Neural progenitor cell (in vitro differentiated cells): ENCODE measurements around the gene FAHD1. TPM values are rescaled to one million over a fixed set of nuclear protein-coding genes. Genes with fewer than 3 reads are reported as not detected.

Source experiments
- DNase-seq: peaks from one replicate; pipeline ENCODE4 v3.0.0-alpha.2; 2016; ENCODE audit warnings: low spot score
- H2AFZ ChIP-seq: fragments of 200-600 bp; sonication (generic); replicated peaks from 2 replicates; pipeline ENCODE4 v1.6.1; 2016; ENCODE audit warnings: antibody characterized with exemption
- H3F3A ChIP-seq: fragments of 200-600 bp; sonication (generic); 2 replicates; pipeline ENCODE4 v1.6.1; 2016; ENCODE audit warnings: antibody characterized with exemption, low read depth
- H3K27ac ChIP-seq: fragments of 200-600 bp; sonication (generic); 2 replicates; pipeline ENCODE4 v1.5.1; 2016; ENCODE audit warnings: mild to moderate bottlenecking
- H3K27me3 ChIP-seq: fragments of 200-600 bp; sonication (generic); 2 replicates; pipeline ENCODE4 v1.6.1; 2016; ENCODE audit warnings: mild to moderate bottlenecking, moderate library complexity
- H3K36me3 ChIP-seq: fragments of 200-600 bp; sonication (generic); 2 replicates; pipeline ENCODE4 v1.5.1; 2016
- H3K4me1 ChIP-seq: fragments of 200-600 bp; sonication (generic); 2 replicates; pipeline ENCODE4 v1.6.1; 2016; ENCODE audit warnings: mixed run types
- H3K4me2 ChIP-seq: fragments of 200-600 bp; sonication (generic); 2 replicates; pipeline ENCODE4 v1.6.1; 2016
- H3K4me3 ChIP-seq: fragments of 200-600 bp; sonication (generic); 2 replicates; pipeline ENCODE4 v1.5.1; 2016
- H3K79me2 ChIP-seq: fragments of 200-600 bp; sonication (generic); 2 replicates; pipeline ENCODE4 v1.6.1; 2016; ENCODE audit warnings: low read depth
- H3K9ac ChIP-seq: fragments of 200-600 bp; sonication (generic); 2 replicates; pipeline ENCODE4 v1.6.1; 2016
- H3K9me3 ChIP-seq: fragments of 200-600 bp; sonication (generic); 2 replicates; pipeline ENCODE4 v1.5.1; 2016; ENCODE audit warnings: low read depth
- H4K20me1 ChIP-seq: fragments of 200-600 bp; sonication (generic); 2 replicates; pipeline ENCODE4 v1.6.1; 2016; ENCODE audit warnings: low read depth
- H3K27ac Mint-ChIP-seq: 3 replicates; pipeline ENCODE4 v1.8.0; 2021; ENCODE audit warnings: mixed read lengths
- H3K27me3 Mint-ChIP-seq: 2 replicates; pipeline ENCODE4 v1.8.0; 2022; ENCODE audit warnings: low read depth, mild to moderate bottlenecking, inconsistent platforms, moderate library complexity, mixed read lengths; ENCODE audit not compliant: insufficient read depth
- H3K36me3 Mint-ChIP-seq: 3 replicates; pipeline ENCODE4 v1.8.0; 2021; ENCODE audit warnings: mixed read lengths
- H3K4me1 Mint-ChIP-seq: 3 replicates; pipeline ENCODE4 v1.8.0; 2021; ENCODE audit warnings: mixed read lengths
- H3K4me3 Mint-ChIP-seq: 3 replicates; pipeline ENCODE4 v1.8.0; 2021; ENCODE audit warnings: mild to moderate bottlenecking, moderate library complexity, mixed read lengths
- H3K9me3 Mint-ChIP-seq: 3 replicates; pipeline ENCODE4 v1.8.0; 2020; ENCODE audit warnings: mixed read lengths
- EZH2 ChIP-seq: fragments of 200-600 bp; sonication (generic); IDR thresholded peaks from 2 replicates; pipeline ENCODE4 v1.6.1; 2017; ENCODE audit warnings: antibody characterized with exemption, mild to moderate bottlenecking, moderate library complexity
- EZH2phosphoT487 ChIP-seq: fragments of 200-600 bp; sonication (generic); IDR thresholded peaks from 2 replicates; pipeline ENCODE4 v1.6.1; 2017; ENCODE audit warnings: antibody characterized with exemption
- total RNA-seq: library from RNA; depleted of rRNA; stranded (reverse); fragments of >200 nt; gene quantifications from 2 replicates; pipeline ENCODE4 v1.2.3, GENCODE V29; 2015; ENCODE audit warnings: low replicate concordance
- TF ChIP-seq, protein P1 (sequence below): fragments of 200-600 bp; sonication (generic); IDR thresholded peaks from 2 replicates; pipeline ENCODE4 v1.5.1; 2017; ENCODE audit warnings: antibody characterized with exemption, mild to moderate bottlenecking

Gene FAHD1
- total RNA-seq, 1 donor from 2014 or later, result 21.6 TPM

- Histone ChIP-seq H4K20me1 (peaks cover 18% of the 10 kb centered on the region), H3K27ac (no peak overlapping the region), H3F3A (peaks cover 6% of the 10 kb centered on the region), H3K27me3 (no peaks in the 10 kb centered on the region), H3K9me3 (no peaks in the 10 kb centered on the region), H3K4me2 (no peak overlapping the region), H3K36me3 (no peaks in the 10 kb centered on the region), H3K9ac (no peak overlapping the region), H3K4me3 (no peak overlapping the region), H3K79me2 (peaks cover 3% of the 10 kb centered on the region), H2AFZ (no peak overlapping the region), H3K4me1 (no peaks in the 10 kb centered on the region)
- Mint-ChIP-seq H3K36me3 (peaks cover 2% of the 10 kb centered on the region), H3K9me3 (no peaks in the 10 kb centered on the region), H3K4me1 (peaks cover 3% of the 10 kb centered on the region), H3K27ac (no peak overlapping the region), H3K4me3 (no peak overlapping the region), H3K27me3 (no peaks in the 10 kb centered on the region)
- DNase-seq, result no peak
- TF ChIP-seq EZH2phosphoT487 (no peak), EZH2 (no peak)
- TF ChIP-seq, protein P1, sequence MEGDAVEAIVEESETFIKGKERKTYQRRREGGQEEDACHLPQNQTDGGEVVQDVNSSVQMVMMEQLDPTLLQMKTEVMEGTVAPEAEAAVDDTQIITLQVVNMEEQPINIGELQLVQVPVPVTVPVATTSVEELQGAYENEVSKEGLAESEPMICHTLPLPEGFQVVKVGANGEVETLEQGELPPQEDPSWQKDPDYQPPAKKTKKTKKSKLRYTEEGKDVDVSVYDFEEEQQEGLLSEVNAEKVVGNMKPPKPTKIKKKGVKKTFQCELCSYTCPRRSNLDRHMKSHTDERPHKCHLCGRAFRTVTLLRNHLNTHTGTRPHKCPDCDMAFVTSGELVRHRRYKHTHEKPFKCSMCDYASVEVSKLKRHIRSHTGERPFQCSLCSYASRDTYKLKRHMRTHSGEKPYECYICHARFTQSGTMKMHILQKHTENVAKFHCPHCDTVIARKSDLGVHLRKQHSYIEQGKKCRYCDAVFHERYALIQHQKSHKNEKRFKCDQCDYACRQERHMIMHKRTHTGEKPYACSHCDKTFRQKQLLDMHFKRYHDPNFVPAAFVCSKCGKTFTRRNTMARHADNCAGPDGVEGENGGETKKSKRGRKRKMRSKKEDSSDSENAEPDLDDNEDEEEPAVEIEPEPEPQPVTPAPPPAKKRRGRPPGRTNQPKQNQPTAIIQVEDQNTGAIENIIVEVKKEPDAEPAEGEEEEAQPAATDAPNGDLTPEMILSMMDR, result no peak
Observed at GRCh38 chr16:1820096-1820945, 6.7 kb upstream of the FAHD1 start.

- H3K4me3 Mint-ChIP-seq, result no peak overlapping the region
- H3K27ac ChIP-seq, result no peak overlapping the region
- no peak overlapping the region for H3K4me2 ChIP-seq
- DNase-seq, result no peak
- H3K9ac ChIP-seq, result no peak overlapping the region
- TF ChIP-seq EZH2phosphoT487, result no peak
- no peak for TF ChIP-seq EZH2
- TF ChIP-seq, protein P1, result no peak
- no peaks in the 10 kb centered on the region for H3K36me3 ChIP-seq
- H3K9me3 Mint-ChIP-seq, result no peaks in the 10 kb centered on the region
- H2AFZ ChIP-seq, result no peak overlapping the region
- no peak overlapping the region for H3K27ac Mint-ChIP-seq
- H3K27me3 Mint-ChIP-seq, result no peaks in the 10 kb centered on the region
- peaks cover 3% of the 10 kb centered on the region for H3K4me1 ChIP-seq
- no peaks in the 10 kb centered on the region for H3K9me3 ChIP-seq
- peaks cover 24% of the 10 kb centered on the region for H4K20me1 ChIP-seq
- H3K79me2 ChIP-seq, result peaks cover 9% of the 10 kb centered on the region
- no peaks in the 10 kb centered on the region for H3K27me3 ChIP-seq
- H3K4me1 Mint-ChIP-seq, result peaks cover 8% of the 10 kb centered on the region
- H3K4me3 ChIP-seq, result no peak overlapping the region
- no peaks in the 10 kb centered on the region for H3K36me3 Mint-ChIP-seq
- H3F3A ChIP-seq, result peaks cover 10% of the 10 kb centered on the region
Observed at GRCh38 chr16:1820946-1821290, 6.1 kb upstream of the FAHD1 start.

DNA sequence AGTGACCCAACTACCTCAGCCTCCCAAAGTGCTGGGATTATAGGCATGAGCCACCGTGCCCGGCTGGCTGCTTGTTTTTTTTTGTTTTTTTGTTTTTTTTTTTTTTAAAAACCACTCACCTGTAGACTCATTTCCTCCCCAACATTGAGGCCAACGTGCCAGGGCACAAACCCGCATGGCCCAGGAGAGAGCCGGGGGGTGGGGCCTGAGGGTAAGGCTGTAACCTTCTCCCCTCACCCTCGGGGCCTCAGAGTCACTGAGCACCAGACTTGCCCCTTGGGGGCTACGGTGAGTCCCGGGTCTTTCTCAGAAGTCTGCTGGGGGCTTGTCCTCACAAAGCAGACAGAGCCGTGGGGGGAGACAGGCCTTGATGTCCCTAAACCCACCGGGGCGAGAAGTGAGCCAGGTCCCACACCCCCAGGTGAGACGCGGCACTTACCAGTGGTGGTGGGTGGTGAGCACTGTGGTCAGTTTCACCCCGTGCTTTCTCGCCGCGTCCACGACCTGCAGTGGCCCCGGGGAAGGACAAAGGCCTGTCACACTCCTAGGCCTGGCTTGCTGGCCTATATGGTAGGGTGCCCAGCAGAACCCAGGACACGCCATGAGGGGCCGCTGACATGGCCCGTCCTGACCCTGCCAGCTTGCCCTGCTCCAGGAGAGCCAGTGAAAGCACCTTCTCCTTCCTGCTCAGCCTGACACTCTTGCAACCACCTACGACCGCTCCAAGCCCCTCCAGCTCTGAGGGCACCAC lies 5.0 kb upstream of the FAHD1 start:
- Histone ChIP-seq H3F3A (peaks cover 13% of the 10 kb centered on the region), H3K9ac (no peak overlapping the region), H3K27me3 (no peaks in the 10 kb centered on the region), H3K27ac (no peak overlapping the region), H3K4me2 (no peak overlapping the region), H3K4me3 (no peak overlapping the region), H2AFZ (no peak overlapping the region), H3K9me3 (no peaks in the 10 kb centered on the region), H3K79me2 (peaks cover 9% of the 10 kb centered on the region), H4K20me1 (peaks cover 24% of the 10 kb centered on the region), H3K36me3 (no peaks in the 10 kb centered on the region), H3K4me1 (peaks cover 3% of the 10 kb centered on the region)
- H3K36me3 Mint-ChIP-seq, result no peaks in the 10 kb centered on the region
- DNase-seq, result no peak
- no peak overlapping the region for H3K27ac Mint-ChIP-seq
- no peak for TF ChIP-seq EZH2
- peaks cover 8% of the 10 kb centered on the region for H3K4me1 Mint-ChIP-seq
- H3K27me3 Mint-ChIP-seq, result no peaks in the 10 kb centered on the region
- H3K4me3 Mint-ChIP-seq, result no peak overlapping the region
- H3K9me3 Mint-ChIP-seq, result no peaks in the 10 kb centered on the region
